GM18868 (cell line): ENCODE measurements around the gene MX1.

Source experiments
- ATAC-seq: cut with Tn5 transposase; IDR thresholded peaks from one replicate; pipeline ENCODE4 v1.9.1; 2021; ENCODE audit warnings: mild to moderate bottlenecking, moderate library complexity; ENCODE audit not compliant: unreplicated experiment

The MX1 gene

GRCh38 chr21:41425954-41426675 is at the start of gene MX1:
Gene MX1, plus strand, starts transcription at chr21:41426239. Its CDS starts 5,832 bp downstream, at chr21:41432071.
- ATAC-seq: peak; percentile 91

- no peak for ATAC-seq
Observed at GRCh38 chr21:41377715-41378114, 48.3 kb upstream of the MX1 start.

GRCh38 chr21:41378849-41379248 is 47.2 kb upstream of the MX1 start:
- ATAC-seq: no peak

- no peak for ATAC-seq
Observed at GRCh38 chr21:41379901-41380300, 46.1 kb upstream of the MX1 start.

- ATAC-seq: no peak
Observed at GRCh38 chr21:41381731-41382130, 44.3 kb upstream of the MX1 start.

GRCh38 chr21:41387042-41387819 is 38.8 kb upstream of the MX1 start:
- ATAC-seq: no peak

- no peak for ATAC-seq
Observed at GRCh38 chr21:41387824-41388223, 38.2 kb upstream of the MX1 start.

- no peak for ATAC-seq
Observed at GRCh38 chr21:41388259-41388658, 37.8 kb upstream of the MX1 start.

GRCh38 chr21:41390043-41390639 is 35.9 kb upstream of the MX1 start:
- no peak for ATAC-seq

GRCh38 chr21:41393876-41394465 is 32.1 kb upstream of the MX1 start:
- no peak for ATAC-seq

GRCh38 chr21:41396558-41397075 is 29.4 kb upstream of the MX1 start:
- no peak for ATAC-seq

GRCh38 chr21:41397471-41397891 is 28.6 kb upstream of the MX1 start:
- ATAC-seq: no peak

GRCh38 chr21:41398251-41398650 is 27.8 kb upstream of the MX1 start:
- no peak for ATAC-seq

- no peak for ATAC-seq
Observed at GRCh38 chr21:41398831-41399230, 27.2 kb upstream of the MX1 start.

- ATAC-seq: no peak
Observed at GRCh38 chr21:41399246-41399800, 26.7 kb upstream of the MX1 start.

- ATAC-seq: no peak
Observed at GRCh38 chr21:41402231-41402630, 23.8 kb upstream of the MX1 start.

GRCh38 chr21:41402796-41403195 is 23.2 kb upstream of the MX1 start:
- ATAC-seq: no peak

GRCh38 chr21:41403331-41403730 is 22.7 kb upstream of the MX1 start:
- ATAC-seq: no peak

GRCh38 chr21:41403966-41404365 is 22.1 kb upstream of the MX1 start:
- ATAC-seq: no peak

GRCh38 chr21:41405321-41405720 is 20.7 kb upstream of the MX1 start:
- ATAC-seq: no peak

GRCh38 chr21:41406340-41406739 is 19.7 kb upstream of the MX1 start:
- no peak for ATAC-seq
